Astrocyte (in vitro differentiated cells and primary cell): ENCODE measurements around the gene HMCN1. TPM values are rescaled to one million over a fixed set of nuclear protein-coding genes. Genes with fewer than 3 reads are reported as not detected.

Source experiments
- DNase-seq: peaks from one replicate; pipeline ENCODE4 v3.0.0-alpha.2; 2010; ENCODE audit warnings: low read depth
- FAIRE-seq: peaks from 2 replicates; lab custom pipeline; 2011; peaks lifted over from hg19 to GRCh38; lab: Jason Lieb, UNC
- H2AFZ ChIP-seq: 2 replicates; pipeline ENCODE4 v1.6.0; 2012; ENCODE audit warnings: low read depth, low read length, inconsistent platforms
- H3K27ac ChIP-seq: 2 replicates; pipeline ENCODE4 v1.5.1; 2011; ENCODE audit warnings: low read depth, low read length, inconsistent platforms
- H3K27me3 ChIP-seq: 2 replicates; pipeline ENCODE4 v1.6.0; 2011; ENCODE audit warnings: low read length, inconsistent platforms; ENCODE audit not compliant: insufficient read depth
- H3K36me3 ChIP-seq: 2 replicates; pipeline ENCODE4 v1.5.1; 2011; ENCODE audit warnings: low read length, inconsistent platforms; ENCODE audit not compliant: insufficient read depth
- H3K4me1 ChIP-seq: 2 replicates; pipeline ENCODE4 v1.5.1; 2011; ENCODE audit warnings: low read length, inconsistent platforms; ENCODE audit not compliant: insufficient read depth
- H3K4me2 ChIP-seq: 2 replicates; pipeline ENCODE4 v1.6.0; 2012; ENCODE audit warnings: low read length, inconsistent platforms
- H3K4me3 ChIP-seq: 2 replicates; pipeline ENCODE4 v1.5.1; 2011; ENCODE audit warnings: low read depth, mild to moderate bottlenecking, low read length, inconsistent platforms; ENCODE audit not compliant: insufficient read depth
- H3K79me2 ChIP-seq: 2 replicates; pipeline ENCODE4 v1.6.0; 2012; ENCODE audit warnings: mild to moderate bottlenecking, low read length, inconsistent platforms; ENCODE audit not compliant: insufficient read depth
- H3K9ac ChIP-seq: 2 replicates; pipeline ENCODE4 v1.6.0; 2012; ENCODE audit warnings: mild to moderate bottlenecking, low read length, inconsistent platforms
- H3K9me3 ChIP-seq: 2 replicates; pipeline ENCODE4 v1.5.1; 2012; ENCODE audit warnings: low read depth, mild to moderate bottlenecking, low read length, inconsistent platforms; ENCODE audit not compliant: insufficient read depth
- H4K20me1 ChIP-seq: 2 replicates; pipeline ENCODE4 v1.6.0; 2012; ENCODE audit warnings: low read length, inconsistent platforms; ENCODE audit not compliant: insufficient read depth
- H3K27ac Mint-ChIP-seq: one replicate; pipeline ENCODE4 v1.8.0; 2021; ENCODE audit warnings: mild to moderate bottlenecking, mixed read lengths; ENCODE audit not compliant: unreplicated experiment
- H3K27me3 Mint-ChIP-seq: one replicate; pipeline ENCODE4 v1.8.0; 2021; ENCODE audit warnings: low read depth, mixed read lengths; ENCODE audit not compliant: unreplicated experiment
- H3K36me3 Mint-ChIP-seq: one replicate; pipeline ENCODE4 v1.8.0; 2021; ENCODE audit warnings: low read depth, mixed read lengths; ENCODE audit not compliant: unreplicated experiment
- H3K4me1 Mint-ChIP-seq: one replicate; pipeline ENCODE4 v1.8.0; 2021; ENCODE audit warnings: low read depth, mixed read lengths; ENCODE audit not compliant: unreplicated experiment
- H3K4me3 Mint-ChIP-seq: one replicate; pipeline ENCODE4 v1.8.0; 2021; ENCODE audit warnings: mild to moderate bottlenecking, moderate library complexity, mixed read lengths; ENCODE audit not compliant: unreplicated experiment
- H3K9me3 Mint-ChIP-seq: one replicate; pipeline ENCODE4 v1.8.0; 2021; ENCODE audit warnings: mild to moderate bottlenecking, mixed read lengths; ENCODE audit not compliant: unreplicated experiment
- EZH2 ChIP-seq: IDR thresholded peaks from 2 replicates; pipeline ENCODE4 v1.6.1; 2012; ENCODE audit warnings: mild to moderate bottlenecking, low read length, inconsistent platforms; ENCODE audit not compliant: insufficient read depth
- total RNA-seq: library from RNA; stranded (reverse); gene quantifications from 2 replicates; pipeline ENCODE4 v1.2.1, GENCODE V29; 2021
- TF ChIP-seq, protein P1 (sequence below): IDR thresholded peaks from 2 replicates; pipeline ENCODE4 v1.5.1; 2011; ENCODE audit warnings: low read depth, mild to moderate bottlenecking, inconsistent platforms, low read length, moderate library complexity; ENCODE audit not compliant: insufficient read depth

Gene HMCN1
- total RNA-seq, 1 donor from 2014 or later, result 19.7 TPM

DNA sequence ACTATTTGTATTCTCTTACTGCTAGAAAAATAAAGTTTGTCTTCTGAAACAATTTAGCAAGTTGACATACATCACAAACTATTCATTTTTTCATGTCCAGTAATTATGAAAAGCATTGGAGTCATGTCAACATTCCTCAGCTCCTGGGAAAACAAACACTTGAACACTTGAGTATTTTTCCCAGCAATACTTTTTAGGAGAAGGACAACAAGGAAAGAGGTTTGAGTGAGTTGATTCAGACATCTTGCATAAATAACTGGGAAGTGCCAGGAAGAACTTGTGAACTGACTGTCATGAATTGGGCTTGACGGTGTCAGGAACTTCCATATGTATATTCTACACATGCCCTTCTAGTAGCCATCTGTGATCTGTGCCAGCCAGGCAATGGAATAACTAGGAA is 195.6 kb downstream of the HMCN1 start:
- Histone ChIP-seq H3K4me1 (peaks cover 4% of the 10 kb centered on the region), H3K79me2 (no peaks in the 10 kb centered on the region), H4K20me1 (no peaks in the 10 kb centered on the region), H3K4me2 (no peak overlapping the region), H3K27me3 (no peaks in the 10 kb centered on the region), H3K9me3 (no peaks in the 10 kb centered on the region), H3K27ac (peak overlapping the region; percentile 34), H2AFZ (no peak overlapping the region), H3K4me3 (no peak overlapping the region), H3K9ac (no peak overlapping the region), H3K36me3 (no peaks in the 10 kb centered on the region)
- Mint-ChIP-seq H3K36me3 (no peaks in the 10 kb centered on the region), H3K9me3 (no peaks in the 10 kb centered on the region), H3K27ac (no peak overlapping the region), H3K4me3 (no peak overlapping the region), H3K4me1 (peaks cover 5% of the 10 kb centered on the region), H3K27me3 (no peaks in the 10 kb centered on the region)
- TF ChIP-seq, protein P1, sequence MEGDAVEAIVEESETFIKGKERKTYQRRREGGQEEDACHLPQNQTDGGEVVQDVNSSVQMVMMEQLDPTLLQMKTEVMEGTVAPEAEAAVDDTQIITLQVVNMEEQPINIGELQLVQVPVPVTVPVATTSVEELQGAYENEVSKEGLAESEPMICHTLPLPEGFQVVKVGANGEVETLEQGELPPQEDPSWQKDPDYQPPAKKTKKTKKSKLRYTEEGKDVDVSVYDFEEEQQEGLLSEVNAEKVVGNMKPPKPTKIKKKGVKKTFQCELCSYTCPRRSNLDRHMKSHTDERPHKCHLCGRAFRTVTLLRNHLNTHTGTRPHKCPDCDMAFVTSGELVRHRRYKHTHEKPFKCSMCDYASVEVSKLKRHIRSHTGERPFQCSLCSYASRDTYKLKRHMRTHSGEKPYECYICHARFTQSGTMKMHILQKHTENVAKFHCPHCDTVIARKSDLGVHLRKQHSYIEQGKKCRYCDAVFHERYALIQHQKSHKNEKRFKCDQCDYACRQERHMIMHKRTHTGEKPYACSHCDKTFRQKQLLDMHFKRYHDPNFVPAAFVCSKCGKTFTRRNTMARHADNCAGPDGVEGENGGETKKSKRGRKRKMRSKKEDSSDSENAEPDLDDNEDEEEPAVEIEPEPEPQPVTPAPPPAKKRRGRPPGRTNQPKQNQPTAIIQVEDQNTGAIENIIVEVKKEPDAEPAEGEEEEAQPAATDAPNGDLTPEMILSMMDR, result no peak
- TF ChIP-seq EZH2, result no peak
- DNase-seq, result peak; percentile 62
- FAIRE-seq, result peak; percentile 32

DNA sequence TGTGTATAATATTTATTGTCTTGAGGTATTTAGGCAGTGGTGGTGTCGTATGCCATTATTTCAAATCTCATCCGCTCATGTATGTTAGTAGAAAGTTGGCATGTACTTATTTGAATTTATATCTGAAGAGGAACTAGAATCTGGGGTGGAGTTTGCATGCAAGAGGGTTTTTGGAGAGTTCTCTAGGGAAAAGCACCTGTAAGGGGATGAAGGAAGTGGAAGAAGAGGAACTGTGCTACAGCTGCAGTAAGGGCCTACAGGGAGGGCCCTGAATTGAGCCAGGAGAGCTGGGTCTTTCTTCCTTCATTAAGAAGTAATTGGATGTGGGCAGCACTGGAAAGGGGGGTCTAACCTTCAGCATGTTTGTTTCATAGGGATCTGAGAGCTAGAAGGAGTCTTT is 197.2 kb downstream of the HMCN1 start:
- H3K36me3 Mint-ChIP-seq, result no peaks in the 10 kb centered on the region
- Histone ChIP-seq H3K27me3 (no peaks in the 10 kb centered on the region), H3K9me3 (no peaks in the 10 kb centered on the region), H4K20me1 (no peaks in the 10 kb centered on the region), H3K9ac (no peak overlapping the region), H3K4me1 (peaks cover 5% of the 10 kb centered on the region), H3K4me3 (no peak overlapping the region), H3K36me3 (no peaks in the 10 kb centered on the region), H3K27ac (no peak overlapping the region), H3K4me2 (no peak overlapping the region), H3K79me2 (no peaks in the 10 kb centered on the region), H2AFZ (no peak overlapping the region)
- H3K9me3 Mint-ChIP-seq, result no peaks in the 10 kb centered on the region
- no peak overlapping the region for H3K4me3 Mint-ChIP-seq
- DNase-seq (no peak), FAIRE-seq (no peak)
- no peak overlapping the region for H3K27ac Mint-ChIP-seq
- TF ChIP-seq, protein P1, result no peak
- no peak for TF ChIP-seq EZH2
- peaks cover 5% of the 10 kb centered on the region for H3K4me1 Mint-ChIP-seq
- no peaks in the 10 kb centered on the region for H3K27me3 Mint-ChIP-seq

DNA sequence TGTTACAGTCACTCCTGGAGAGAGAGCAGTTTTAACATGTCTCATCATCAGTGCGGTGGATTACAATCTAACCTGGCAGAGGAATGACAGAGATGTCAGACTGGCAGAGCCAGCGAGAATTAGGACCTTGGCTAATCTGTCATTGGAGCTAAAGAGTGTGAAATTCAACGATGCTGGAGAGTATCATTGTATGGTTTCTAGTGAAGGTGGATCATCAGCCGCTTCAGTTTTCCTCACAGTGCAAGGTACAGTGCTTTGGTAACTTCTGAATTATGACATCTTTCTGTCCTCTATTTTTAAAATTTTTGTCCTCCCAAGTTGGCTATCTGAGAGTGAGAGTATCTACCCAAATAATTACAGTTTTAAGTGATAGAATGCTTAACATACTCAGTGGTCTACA is 199.4 kb downstream of the HMCN1 start:
- Histone ChIP-seq H3K27me3 (no peaks in the 10 kb centered on the region), H3K4me3 (no peak overlapping the region), H3K9ac (no peak overlapping the region), H3K27ac (no peak overlapping the region), H2AFZ (no peak overlapping the region), H4K20me1 (no peaks in the 10 kb centered on the region), H3K36me3 (no peaks in the 10 kb centered on the region), H3K79me2 (no peaks in the 10 kb centered on the region), H3K4me1 (peaks cover 5% of the 10 kb centered on the region), H3K9me3 (no peaks in the 10 kb centered on the region), H3K4me2 (no peak overlapping the region)
- TF ChIP-seq, protein P1, result no peak
- no peak for TF ChIP-seq EZH2
- Mint-ChIP-seq H3K36me3 (no peaks in the 10 kb centered on the region), H3K27ac (no peak overlapping the region), H3K4me1 (peaks cover 5% of the 10 kb centered on the region), H3K4me3 (no peak overlapping the region), H3K27me3 (no peaks in the 10 kb centered on the region), H3K9me3 (peaks cover 2% of the 10 kb centered on the region)
- DNase-seq, result no peak
- no peak for FAIRE-seq
